Measurements from ENCODE around the gene LYRM1.
"Not testable (repeated sequence)": the region's sequence is repeated elsewhere in the genome, so short reads cannot be mapped to it uniquely, and the experiment has no call there.

The LYRM1 gene

GRCh38 chr16:20971401-20971800, 70.8 kb downstream of the LYRM1 start:
- H3K36me3 ChIP-seq = no peaks in the 10 kb centered on the region
- no peaks in the 10 kb centered on the region for H3K27me3 ChIP-seq
- no peak for TF ChIP-seq CTCF (IDR thresholded peaks at IDR 0.05)
- no peak overlapping the region for H3K4me3 ChIP-seq
- H3K27ac ChIP-seq = no peak overlapping the region
- intact Hi-C loops (cut with DNase I; ENCODE audit: low total_unique reads) = no loop called here
- H3K9me3 ChIP-seq = no peaks in the 10 kb centered on the region
- no peaks in the 10 kb centered on the region for H3K4me1 ChIP-seq
- DNase-seq = no peak

- H3K27ac ChIP-seq; H3K4me1 ChIP-seq; intact Hi-C loops (cut with DNase I; ENCODE audit: low total_unique reads); H3K36me3 ChIP-seq; H3K9me3 ChIP-seq; DNase-seq; H3K4me3 ChIP-seq; H3K27me3 ChIP-seq: not testable (repeated sequence)
Observed at GRCh38 chr16:20973201-20973600, 72.6 kb downstream of the LYRM1 start.

Data from tibial artery (tissue), 4 donors.